Cardiac fibroblast (primary cell): ENCODE measurements around the gene SRCAP.

Experiments used
- DNase-seq, 2 donors: peaks; one replicate each; pipeline versions ENCODE4 v3.0.0 to v3.0.0-alpha.2; 2010; ENCODE audit warnings: low read depth in 2 of 2
- H3K4me3 ChIP-seq, 2 donors: replicated peaks in 1 of 2; 1 replicate in 1 of 2; 2 replicates in 1 of 2; pipeline ENCODE4 v1.5.1; 2011; ENCODE audit warnings: low read depth in 2 of 2, low read length in 2 of 2, mild to moderate bottlenecking in 2 of 2, moderate library complexity in 1 of 2
- CTCF ChIP-seq: IDR thresholded peaks from one replicate; pipeline ENCODE4 v1.5.1; 2011; ENCODE audit warnings: low read depth, mild to moderate bottlenecking, low read length, inconsistent platforms

Gene SRCAP

GRCh38 chr16:30786936-30787612 is 88.1 kb downstream of the SRCAP start, which contains the start of gene ZNF629:
ZNF629 (minus strand) TSS chr16:30787205; CDS start chr16:30784482, 2,723 bp downstream.
- H3K4me3 ChIP-seq, result peak within 1 kb of the TSS; percentile 75 to 95
- no peak for TF ChIP-seq CTCF
- peak; percentile 73 to 81 for DNase-seq

- H3K4me3 ChIP-seq, result peak overlapping the region; percentile 75 to 95
- peak; percentile 6 for TF ChIP-seq CTCF
- DNase-seq, result no peak
Observed at GRCh38 chr16:30787613-30788378, 88.8 kb downstream of the SRCAP start.
